ENCODE results near the gene ZNF320.

DNA sequence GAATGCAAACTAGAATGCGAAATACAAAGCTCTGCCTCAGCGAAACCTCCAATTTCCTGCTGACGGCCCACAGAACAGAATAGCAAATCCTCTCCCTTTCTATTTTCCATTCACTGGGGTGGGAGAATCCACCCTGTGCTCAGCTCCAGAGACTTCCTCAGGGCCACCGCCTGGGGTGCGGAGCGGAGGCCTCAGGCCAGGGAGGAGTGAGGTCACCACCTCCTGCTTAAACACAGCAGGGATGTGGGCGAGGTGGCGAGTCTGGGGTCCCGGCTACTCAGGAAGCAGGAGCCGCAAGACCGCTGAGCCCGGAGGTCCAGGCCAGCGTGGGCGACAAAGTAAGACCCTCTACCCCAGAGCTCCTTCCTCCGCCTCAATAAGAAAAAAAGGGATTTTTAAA, 666 bp upstream of the ZNF320 start:
- TF ChIP-seq, protein P1, sequence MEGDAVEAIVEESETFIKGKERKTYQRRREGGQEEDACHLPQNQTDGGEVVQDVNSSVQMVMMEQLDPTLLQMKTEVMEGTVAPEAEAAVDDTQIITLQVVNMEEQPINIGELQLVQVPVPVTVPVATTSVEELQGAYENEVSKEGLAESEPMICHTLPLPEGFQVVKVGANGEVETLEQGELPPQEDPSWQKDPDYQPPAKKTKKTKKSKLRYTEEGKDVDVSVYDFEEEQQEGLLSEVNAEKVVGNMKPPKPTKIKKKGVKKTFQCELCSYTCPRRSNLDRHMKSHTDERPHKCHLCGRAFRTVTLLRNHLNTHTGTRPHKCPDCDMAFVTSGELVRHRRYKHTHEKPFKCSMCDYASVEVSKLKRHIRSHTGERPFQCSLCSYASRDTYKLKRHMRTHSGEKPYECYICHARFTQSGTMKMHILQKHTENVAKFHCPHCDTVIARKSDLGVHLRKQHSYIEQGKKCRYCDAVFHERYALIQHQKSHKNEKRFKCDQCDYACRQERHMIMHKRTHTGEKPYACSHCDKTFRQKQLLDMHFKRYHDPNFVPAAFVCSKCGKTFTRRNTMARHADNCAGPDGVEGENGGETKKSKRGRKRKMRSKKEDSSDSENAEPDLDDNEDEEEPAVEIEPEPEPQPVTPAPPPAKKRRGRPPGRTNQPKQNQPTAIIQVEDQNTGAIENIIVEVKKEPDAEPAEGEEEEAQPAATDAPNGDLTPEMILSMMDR (conservative IDR thresholded peaks at IDR 0.05; ENCODE audit: low read length): no peak
- TF ChIP-seq EZH2phosphoT487 (IDR thresholded peaks at IDR 0.05; ENCODE audit: borderline replicate concordance, low read depth, low read length): no peak

Measured in OCI-LY7 (cell line).